HG03066 (cell line): ENCODE data around the gene FKRP.
"Not testable (repeated sequence)": the region's sequence is repeated elsewhere in the genome, so short reads cannot be mapped to it uniquely, and the experiment has no call there.

ENCODE experiments used
- ATAC-seq: cut with Tn5 transposase; IDR thresholded peaks from one replicate; pipeline ENCODE4 v1.9.1; 2021; ENCODE audit warnings: low read depth; ENCODE audit not compliant: unreplicated experiment

The FKRP gene

GRCh38 chr19:46782355-46783019 lies 36.6 kb downstream of the FKRP start:
- ATAC-seq = no peak

GRCh38 chr19:46783670-46784069 lies 37.8 kb downstream of the FKRP start:
- no peak for ATAC-seq

- peak; percentile 42 for ATAC-seq
Observed at GRCh38 chr19:46784262-46785053, 38.6 kb downstream of the FKRP start.

- no peak for ATAC-seq
Observed at GRCh38 chr19:46785054-46785979, 39.5 kb downstream of the FKRP start.

GRCh38 chr19:46785980-46786235 lies 40.1 kb downstream of the FKRP start:
- no peak for ATAC-seq

- no peak for ATAC-seq
Observed at GRCh38 chr19:46786236-46787039, 40.6 kb downstream of the FKRP start.

- ATAC-seq = no peak
Observed at GRCh38 chr19:46787040-46787330, 41.1 kb downstream of the FKRP start.

- no peak for ATAC-seq
Observed at GRCh38 chr19:46787331-46788261, 41.7 kb downstream of the FKRP start.

GRCh38 chr19:46788262-46788967 lies 42.6 kb downstream of the FKRP start, which contains the start of gene SLC1A5:
TSS of gene SLC1A5 (minus strand) at chr19:46788594. CDS start at chr19:46787965, 629 bp downstream.
- peak; percentile 49 for ATAC-seq

- ATAC-seq = no peak
Observed at GRCh38 chr19:46788968-46789338, 43.1 kb downstream of the FKRP start.

- no peak for ATAC-seq
Observed at GRCh38 chr19:46789371-46789770, 43.5 kb downstream of the FKRP start.

GRCh38 chr19:46791944-46792343 lies 46.1 kb downstream of the FKRP start:
- ATAC-seq = no peak

GRCh38 chr19:46797881-46798280 lies 52.0 kb downstream of the FKRP start:
- ATAC-seq = no peak

GRCh38 chr19:46798713-46799112 lies 52.9 kb downstream of the FKRP start:
- no peak for ATAC-seq

- ATAC-seq = no peak
Observed at GRCh38 chr19:46802152-46802551, 56.3 kb downstream of the FKRP start.

- ATAC-seq = no peak
Observed at GRCh38 chr19:46803555-46803954, 57.7 kb downstream of the FKRP start.

GRCh38 chr19:46804432-46804831 lies 58.6 kb downstream of the FKRP start:
- not testable (repeated sequence) for ATAC-seq

GRCh38 chr19:46806656-46807055 lies 60.8 kb downstream of the FKRP start:
- ATAC-seq = no peak
